NCI-H1048 (cell line): ENCODE results near the gene TERB1.

ENCODE experiments used
- DNase-seq: peaks from one replicate; lab custom pipeline; 2025; lab: John Stamatoyannopoulos, UW

TERB1 gene

DNA sequence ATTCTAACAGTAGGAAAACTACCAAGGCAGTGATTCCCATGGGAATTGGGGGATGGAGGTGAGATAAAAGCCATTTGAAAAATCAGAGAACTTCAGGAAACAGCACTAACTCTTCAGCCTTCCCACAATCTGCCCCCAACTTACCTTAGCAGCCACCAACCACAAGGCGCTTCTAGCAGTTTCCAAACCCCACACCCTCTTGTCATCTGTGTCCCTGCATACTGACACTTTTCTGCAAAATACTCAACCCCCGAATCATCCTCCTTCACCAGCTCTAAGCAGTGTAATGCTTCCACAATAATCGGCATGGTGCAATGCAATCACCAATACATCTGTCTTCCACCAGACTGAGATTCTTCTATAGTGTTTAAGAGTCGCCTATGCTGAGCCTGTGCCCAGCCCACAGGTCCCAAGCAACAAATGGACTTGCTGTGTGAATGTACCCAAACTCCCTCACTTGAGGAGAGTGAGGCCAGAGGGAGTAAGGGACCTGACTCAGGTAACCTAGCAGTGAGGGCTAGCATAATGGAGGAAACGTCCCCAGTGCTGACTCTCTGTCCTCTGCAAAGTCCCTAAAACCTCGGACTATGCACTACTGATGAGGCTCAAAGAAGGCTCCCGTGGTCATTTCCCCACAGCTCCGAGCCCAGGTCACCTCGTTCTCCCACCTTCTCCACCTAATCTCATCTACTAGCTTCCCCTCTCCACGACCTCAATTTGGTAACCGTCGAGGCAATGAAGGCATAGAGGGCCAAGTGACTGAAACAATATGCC is 50.9 kb downstream of the TERB1 start:
- no peak for DNase-seq

DNA sequence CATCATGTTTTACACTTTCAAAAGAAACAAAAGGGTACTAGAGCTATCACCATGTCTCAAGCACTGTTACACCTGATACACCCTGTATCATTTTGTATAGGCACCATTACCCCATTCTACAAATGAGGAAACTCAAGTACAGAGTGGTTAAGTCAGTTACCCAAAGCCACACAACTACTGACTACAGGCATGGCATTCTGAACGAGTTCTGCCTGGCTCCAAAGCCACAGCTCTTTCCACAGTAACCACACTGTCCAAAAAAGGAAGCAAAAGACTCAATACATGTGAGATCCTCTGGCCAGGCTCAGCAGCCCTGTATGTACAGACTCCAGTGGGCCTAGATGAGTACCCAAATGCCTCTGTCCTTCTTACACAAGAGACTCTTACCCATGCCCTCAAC is 54.7 kb downstream of the TERB1 start:
- no peak for DNase-seq

DNA sequence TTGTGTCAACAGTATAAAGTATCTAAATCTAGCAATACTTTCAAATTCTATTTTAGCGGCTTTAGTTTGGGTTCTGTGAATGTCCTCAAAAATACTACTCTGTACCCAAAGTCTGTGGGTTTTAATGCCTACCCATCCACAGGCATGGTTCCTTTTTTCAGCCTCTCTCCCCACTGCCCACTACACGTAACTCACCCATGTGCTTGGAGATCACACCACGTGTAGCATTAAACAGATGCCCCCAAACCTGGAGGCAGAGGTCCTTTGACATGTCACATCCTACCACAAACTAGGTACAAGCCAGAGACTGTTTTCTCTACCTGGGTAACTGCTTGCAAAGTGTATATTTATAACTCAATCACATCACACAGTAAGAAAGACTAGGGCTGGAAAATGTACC is 55.3 kb downstream of the TERB1 start:
- no peak for DNase-seq

DNA sequence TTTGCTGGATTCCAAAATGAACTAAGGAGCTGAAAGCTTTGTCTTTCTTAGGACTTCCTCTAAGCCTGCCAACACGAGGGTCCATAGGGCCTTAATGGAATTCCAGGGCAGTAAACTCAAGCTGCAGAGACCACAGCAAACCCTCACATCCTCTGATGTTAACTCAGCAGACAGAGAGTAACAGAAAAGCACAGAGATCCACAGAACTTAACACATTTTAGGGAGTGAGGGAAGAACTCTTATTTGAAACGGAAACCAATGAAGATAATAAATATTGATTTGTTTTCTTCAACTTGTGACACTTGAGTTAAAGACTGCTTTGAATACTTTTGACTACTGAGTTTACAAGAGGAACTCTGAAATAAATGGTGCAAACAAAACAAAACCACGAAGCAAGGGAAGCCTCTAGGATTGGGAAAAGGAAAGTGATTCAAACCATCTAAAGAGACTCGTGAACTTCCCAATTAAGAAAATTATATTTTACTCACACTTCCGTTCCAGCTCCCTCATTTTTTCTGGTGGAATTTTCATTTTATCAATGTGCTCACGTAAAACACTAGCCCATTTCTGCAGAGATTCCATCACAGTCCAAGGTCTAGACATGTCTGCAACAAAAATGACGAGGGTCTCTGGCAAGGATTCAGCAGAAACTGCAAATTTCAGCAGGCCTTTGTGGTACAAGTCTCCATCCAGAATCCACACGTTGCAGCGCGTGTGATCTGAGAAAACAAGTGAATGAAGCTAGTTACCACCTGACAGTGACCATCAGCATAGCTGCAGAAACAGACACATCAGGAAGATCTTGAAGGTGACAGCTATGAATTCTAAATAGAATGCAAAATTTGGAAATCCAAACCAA is 59.2 kb downstream of the TERB1 start:
- DNase-seq, result no peak

DNA sequence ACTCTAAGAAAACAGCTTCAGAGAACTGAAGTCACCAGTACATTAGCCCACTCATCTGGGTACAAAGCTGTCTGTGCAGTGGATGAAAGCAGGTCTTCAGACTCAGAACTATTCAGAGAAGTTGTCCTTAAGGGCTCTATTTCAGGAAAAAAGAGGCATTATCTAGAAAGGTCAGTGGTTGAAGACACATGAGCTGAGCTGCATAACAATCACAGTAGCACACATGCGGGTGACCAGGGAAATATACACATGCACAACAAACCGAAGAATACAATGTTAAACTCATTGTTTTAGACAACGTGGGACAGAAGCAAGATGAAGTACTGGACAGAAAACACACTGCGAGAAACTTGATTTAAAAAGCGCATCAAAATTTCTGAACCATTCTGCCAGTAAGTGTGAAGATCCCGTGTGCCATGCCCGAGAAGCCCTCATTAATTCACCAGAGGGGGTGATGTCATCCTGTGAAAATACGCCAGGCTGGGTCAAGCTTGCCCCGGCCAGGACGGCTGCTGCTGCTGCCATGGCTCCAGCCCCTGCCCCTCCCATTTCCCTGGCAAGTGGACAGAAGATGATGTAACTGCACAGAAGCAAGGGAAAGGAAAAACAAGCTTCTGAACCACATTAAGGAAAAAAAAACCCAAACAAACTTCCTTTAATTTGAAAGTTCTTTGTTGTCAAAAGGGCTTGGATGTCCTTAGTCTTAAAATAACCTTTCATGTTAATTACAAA is 60.0 kb downstream of the TERB1 start:
- DNase-seq, result no peak

DNA sequence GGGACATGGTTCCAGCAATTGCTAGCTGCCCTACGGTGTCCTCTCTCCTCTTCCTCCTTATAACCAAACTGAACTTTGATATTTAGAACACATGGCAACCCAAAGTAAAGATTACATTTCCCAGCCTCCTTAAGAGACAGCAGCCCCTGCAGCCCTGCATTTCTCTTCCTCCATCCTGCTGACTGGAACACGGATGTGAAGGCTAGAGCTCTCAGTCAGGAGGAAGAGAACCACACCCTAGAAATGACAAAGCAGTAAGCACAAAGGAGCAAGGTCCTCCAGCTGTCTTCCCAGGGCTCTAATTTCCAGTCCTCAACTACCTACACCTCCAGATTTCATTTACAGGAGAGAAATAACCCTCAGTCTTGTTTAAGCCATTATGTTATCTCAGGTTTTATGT is 60.9 kb downstream of the TERB1 start:
- DNase-seq, result no peak

DNA sequence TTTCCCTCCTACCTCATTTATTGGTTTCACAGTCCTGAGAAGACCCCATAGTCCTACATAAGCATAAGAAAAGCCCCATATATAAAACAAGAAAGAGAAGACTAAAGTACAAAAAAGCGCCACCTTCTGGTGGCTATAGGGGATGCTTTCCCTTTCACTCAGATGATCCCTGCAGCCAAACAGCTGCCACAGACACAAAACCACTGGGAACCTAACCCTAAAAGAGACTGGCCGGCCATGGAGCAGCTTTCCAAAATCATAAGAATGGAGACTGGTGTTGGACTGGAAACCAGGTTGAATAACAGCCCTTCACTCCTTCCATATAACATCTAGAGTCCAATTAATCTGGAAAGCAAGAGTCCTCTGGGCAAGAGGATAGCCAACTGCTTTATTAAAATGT is 61.4 kb downstream of the TERB1 start:
- no peak for DNase-seq

DNA sequence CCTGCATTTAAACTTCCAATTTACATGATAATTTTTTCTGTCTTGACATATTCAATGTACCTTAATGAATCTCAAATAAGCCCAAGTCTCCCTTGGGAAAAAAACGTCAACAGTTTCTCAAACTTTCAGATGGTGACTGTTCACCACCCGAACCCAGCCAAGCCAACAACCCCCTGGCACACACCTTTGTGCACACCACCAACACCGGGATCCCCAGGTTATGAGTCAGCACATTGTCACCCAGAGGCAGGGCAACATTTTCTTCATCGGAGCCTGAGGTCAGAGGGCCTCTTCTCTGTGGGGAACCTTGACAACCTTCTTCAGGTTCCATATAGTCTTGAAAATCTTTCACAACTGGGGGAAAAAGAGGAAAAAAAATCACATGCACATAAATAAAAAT is 65.5 kb downstream of the TERB1 start:
- DNase-seq, result no peak

DNA sequence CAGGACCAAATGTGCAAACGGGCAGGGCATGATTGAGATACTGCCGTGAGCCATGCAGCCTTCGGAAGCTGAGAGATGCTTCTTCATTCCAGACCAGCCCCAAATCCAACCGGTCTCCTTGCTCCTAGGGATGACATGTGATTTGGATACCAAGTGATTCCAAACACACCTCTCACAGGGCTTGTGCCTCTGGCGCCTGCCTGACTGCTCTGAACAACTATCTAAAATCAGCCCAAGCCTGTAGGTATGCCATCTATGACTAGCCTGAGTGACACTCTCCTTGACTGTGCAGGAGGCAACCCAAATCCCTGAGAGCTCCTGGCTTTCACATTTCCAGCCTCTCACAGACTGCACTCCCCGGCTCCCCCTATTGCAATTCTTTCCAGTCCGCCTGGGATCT is 70.3 kb downstream of the TERB1 start:
- DNase-seq, result no peak

DNA sequence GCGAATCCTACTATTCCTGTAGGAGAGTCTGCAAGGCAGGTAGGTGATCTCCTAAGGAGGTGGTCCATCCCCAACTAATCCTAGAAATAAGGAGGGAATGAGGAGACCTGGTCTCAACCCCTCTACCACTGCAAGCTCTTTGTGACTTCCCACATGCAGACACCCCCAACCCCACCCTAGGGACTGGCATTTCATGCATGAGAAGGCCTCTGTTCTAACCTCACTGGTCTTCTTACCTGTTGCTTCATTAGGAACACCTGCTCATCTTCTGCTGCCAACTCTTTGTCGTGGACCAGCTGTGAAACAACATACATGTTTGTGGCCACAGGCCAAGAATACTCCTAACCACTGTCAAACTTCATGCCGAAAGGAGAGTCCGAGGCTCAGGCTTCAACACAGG is 72.6 kb downstream of the TERB1 start:
- no peak for DNase-seq

DNA sequence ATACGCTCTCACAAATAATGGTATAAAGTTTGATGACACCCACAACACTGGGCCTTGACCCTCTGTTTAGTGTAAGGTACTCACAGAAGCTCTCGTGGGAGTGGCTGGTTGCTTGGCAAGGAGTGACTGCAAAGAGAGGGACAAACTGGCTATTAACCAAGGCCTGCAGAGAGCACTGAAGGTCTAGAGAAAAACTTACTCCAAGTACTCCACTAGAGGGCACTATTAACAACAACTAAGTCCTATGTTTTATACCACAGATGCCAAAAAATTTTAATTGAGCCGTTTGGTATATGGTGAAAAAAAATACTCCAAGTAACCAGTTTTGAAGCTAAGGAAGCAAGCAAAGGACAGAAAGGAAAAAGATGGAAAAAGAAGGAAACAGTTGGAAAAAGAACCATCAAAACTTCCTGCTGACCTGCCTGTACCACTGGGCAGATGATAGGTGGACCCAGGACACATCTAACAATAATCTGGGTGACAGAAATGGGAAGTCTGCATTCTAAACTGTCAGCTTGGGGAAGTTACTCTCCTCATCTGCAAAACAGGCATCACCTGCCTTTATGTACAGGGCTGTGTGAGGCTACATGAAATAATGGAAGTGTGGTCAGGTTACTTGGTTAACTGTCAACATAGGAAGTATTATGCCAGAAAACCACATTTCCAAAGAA is 73.1 kb downstream of the TERB1 start:
- DNase-seq, result no peak

DNA sequence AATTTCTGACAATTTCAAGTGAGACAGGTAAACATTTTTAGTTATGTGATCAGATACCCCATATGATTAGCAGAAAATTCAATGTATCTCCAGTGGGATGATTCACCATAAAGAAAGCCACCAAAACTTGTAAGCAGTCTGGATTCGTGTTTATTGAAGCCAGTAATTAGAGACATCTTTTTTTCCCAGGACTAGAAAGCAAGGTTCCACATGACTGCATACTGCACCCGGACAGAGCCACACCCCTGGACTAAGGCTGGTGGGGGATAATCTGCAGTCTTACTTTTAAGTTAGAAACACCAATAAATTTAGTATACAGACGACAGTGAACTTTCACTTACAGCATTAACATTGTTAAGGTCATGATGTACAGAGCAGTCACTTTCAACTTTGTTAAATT is 80.6 kb downstream of the TERB1 start:
- no peak for DNase-seq

DNA sequence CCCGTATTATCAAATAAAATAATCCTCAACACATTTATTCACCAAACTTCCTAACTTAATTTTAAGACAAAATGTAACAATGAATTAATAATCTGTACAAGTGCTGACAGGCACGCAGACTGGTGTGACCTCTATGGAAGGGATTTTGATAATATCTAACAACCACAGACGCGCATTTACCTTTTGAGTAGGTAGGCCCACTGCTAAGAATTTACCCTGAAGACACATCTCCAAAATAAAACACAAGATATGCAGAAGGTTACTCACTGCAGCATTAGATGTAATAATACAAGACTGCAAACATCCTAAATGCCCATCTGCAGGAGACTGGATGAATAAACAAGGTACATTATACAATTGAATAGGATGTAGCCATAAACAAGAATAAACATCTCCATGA is 82.1 kb downstream of the TERB1 start:
- DNase-seq, result no peak

DNA sequence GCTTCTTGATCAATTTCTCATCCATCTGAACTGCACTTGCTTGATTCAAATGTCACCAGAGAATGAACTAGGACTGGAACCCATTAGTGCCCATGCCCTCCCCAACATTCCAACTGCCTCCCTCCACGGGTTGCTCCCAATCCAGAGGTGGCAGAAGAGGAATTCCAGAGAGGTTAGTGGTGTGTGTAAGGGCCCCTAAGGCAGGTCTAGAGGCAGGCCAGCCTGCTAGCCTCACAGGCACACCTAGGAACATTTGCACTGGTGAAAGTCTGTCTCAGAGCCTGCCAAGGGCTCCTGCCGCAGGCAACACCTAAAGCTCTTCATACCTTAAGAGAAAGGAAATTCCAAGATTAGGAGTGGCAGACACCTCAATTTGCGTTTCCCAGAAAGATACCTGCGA is 83.6 kb downstream of the TERB1 start:
- DNase-seq, result no peak

DNA sequence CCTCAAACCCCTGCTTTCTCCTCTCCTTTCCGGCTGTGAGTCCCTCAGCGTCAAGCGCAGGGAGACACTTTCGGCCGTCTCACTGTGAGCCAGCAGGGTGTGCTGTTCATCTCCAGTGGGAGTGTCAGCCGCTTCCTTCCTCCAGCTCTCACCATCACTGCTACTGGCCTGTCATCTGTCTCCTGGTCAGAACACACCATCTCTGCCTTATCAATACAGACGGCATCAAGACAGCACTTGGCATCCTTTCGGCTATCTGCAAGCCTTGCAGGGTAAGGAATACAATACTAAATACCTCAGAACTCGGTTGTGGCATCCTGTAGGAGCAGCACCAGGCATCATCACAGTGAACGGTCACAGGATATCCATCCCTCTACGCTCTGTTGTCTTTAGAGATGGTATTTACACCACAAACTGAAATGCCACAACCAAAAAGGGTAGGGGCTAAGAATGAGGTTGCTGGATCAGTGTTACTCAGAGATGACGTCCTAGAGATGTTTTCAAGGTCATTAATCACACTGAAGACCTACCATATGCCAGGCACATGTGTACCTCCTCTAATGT is 84.2 kb downstream of the TERB1 start:
- no peak for DNase-seq

DNA sequence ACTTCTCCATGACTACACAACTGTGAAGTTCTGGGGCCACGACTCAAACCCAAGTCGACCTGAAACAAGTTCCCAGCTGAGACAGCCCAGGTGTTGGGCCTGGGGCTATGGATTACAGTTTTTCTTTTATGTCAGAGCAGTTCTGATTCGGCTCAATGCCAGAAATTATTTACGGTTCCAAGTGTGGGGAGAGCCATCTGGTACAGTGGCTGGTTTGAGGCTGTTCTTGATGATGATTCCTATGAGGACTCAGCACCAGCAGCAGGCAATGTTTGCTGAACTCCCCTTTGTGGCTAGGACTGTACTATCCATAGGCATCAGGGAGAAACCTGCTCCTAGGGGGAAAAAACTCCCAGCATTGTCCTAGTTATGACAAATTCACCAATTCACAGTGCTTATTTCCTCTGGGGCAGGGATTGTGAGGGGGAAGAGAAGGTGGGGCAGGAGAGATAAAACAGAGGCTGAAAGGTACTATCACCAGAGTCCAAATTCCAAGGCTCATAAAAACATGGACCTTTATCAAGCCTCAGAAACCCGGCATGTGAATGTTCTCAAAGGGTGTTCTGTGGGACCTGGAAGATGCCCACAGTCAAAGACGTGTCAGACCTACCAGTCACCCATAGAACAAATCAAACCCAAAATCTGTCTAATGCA is 86.6 kb downstream of the TERB1 start:
- DNase-seq, result no peak

DNA sequence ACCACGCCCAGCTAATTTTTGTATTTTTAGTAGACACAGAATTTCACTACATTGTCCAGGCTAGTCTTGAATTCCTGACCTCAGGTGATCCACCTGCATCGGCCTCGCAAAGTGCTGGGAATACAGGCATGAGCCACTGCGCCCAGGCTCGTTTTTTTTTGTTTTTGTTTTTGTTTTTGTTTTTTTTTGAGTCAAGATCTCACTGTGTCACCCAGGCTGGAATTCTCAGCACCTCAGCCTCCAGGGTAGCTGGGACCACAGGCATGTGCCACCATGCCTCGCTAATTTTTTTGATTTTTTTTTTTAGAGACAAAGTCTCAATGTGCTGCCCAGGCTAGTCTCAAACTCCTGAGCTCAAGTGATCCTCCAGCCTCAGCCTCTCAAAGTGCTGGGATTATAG is 87.3 kb downstream of the TERB1 start:
- DNase-seq, result no peak

DNA sequence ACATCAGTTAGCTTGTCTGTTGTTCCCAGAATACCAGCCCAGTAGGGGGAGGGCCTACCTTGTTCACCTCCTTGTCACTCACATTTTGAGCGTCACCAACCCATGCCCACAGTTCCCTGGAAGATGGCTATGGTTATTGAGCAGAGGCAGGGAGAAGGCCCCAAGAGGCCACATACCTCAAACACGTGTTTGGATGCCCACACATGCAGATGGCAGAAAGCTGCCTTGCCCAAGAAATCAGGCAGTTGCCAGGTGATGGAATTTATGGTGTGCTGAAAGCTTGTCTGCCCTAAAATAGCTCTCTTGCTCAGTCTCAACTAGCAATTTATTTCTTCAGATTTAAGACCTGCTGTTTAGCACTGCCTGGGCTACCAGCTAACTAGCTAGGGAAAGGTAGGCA is 88.3 kb downstream of the TERB1 start:
- DNase-seq, result no peak

DNA sequence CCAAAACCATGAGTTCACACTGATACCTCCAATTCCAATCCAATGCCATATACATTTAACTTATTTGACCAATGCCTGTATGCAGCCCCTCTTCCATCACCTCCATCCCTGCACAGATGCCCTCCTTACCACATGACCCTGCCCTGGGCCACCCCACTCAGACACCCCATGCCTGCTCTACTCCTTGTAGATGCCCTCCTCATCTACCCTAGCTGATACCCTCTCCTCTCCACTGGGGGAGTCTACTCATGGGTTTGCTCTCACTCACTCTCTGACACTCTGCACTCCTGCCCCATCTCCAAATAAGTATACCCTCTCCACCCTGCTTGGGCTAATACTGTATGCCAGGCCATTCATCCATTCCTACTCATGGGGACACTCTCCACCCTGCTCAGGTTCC is 88.9 kb downstream of the TERB1 start:
- no peak for DNase-seq

DNA sequence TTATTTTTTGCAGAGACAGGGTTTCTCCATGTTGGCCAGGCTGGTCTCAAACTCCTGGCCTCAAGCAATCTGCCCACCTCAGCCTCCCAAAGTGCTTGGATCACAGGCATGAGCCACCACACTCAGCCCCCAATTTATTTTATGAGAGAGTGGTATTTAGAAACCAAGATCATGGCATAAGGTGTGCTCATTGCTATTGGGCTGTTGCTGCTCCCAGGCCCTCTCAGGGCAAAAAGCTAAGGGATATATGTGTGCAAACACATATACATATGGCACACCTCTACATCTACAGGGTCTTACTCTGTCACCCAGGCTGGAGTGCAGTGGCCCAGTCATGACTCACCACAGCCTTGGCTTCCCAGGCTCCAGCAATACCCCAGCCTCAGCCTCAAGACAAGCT is 89.8 kb downstream of the TERB1 start:
- no peak for DNase-seq

DNA sequence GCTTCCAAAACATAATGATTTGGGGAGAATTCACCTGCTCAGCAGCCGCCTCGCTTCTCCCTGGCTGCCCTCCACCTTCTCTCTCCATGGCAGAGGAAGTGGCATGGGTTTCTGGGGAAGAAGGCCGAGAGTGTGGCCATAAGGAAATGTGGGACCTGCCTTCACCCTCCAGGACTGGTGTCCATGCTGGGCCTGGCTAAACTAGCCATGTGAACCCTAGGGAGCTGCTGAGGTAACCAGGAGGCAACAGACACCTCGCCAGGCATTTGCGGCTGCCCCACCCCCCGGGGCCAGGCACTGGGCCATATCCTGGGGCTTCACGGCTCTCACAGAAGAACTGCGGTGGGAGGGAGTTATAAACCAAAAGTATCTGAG is 94.9 kb downstream of the TERB1 start:
- no peak for DNase-seq
